BE2C (cell line): Measurements from ENCODE around the gene CTDSPL.

ENCODE experiments used
- DNase-seq: peaks from one replicate; pipeline ENCODE4 v3.0.0-alpha.2; 2020
- H3K27me3 ChIP-seq: fragments of 250-450 bp; sonication (Bioruptor Pico); 2 replicates; pipeline ENCODE4 v1.5.1; 2020; ENCODE audit warnings: mild to moderate bottlenecking
- H3K36me3 ChIP-seq: fragments of 250-450 bp; sonication (Bioruptor Pico); 2 replicates; pipeline ENCODE4 v1.5.1; 2020; ENCODE audit warnings: mild to moderate bottlenecking
- H3K4me1 ChIP-seq: fragments of 250-450 bp; sonication (Bioruptor Pico); 2 replicates; pipeline ENCODE4 v1.5.1; 2020
- H3K4me3 ChIP-seq: 2 replicates; pipeline ENCODE4 v1.5.1; 2011; ENCODE audit warnings: low read depth, low read length
- H3K9me3 ChIP-seq: fragments of 250-450 bp; sonication (Bioruptor Pico); 2 replicates; pipeline ENCODE4 v1.5.1; 2020
- CTCF ChIP-seq: IDR thresholded peaks from 2 replicates; pipeline ENCODE4 v1.5.1; 2012; ENCODE audit warnings: mild to moderate bottlenecking, low read depth, low read length

CTDSPL gene

GRCh38 chr3:37953707-37954394 is 92.2 kb downstream of the CTDSPL start:
- Histone ChIP-seq H3K36me3 (no peaks in the 10 kb centered on the region), H3K27me3 (no peaks in the 10 kb centered on the region), H3K4me3 (no peak overlapping the region), H3K4me1 (no peaks in the 10 kb centered on the region; the same call in 1 of the 2 replicates), H3K9me3 (no peaks in the 10 kb centered on the region)
- no peak for TF ChIP-seq CTCF
- no peak for DNase-seq

DNA sequence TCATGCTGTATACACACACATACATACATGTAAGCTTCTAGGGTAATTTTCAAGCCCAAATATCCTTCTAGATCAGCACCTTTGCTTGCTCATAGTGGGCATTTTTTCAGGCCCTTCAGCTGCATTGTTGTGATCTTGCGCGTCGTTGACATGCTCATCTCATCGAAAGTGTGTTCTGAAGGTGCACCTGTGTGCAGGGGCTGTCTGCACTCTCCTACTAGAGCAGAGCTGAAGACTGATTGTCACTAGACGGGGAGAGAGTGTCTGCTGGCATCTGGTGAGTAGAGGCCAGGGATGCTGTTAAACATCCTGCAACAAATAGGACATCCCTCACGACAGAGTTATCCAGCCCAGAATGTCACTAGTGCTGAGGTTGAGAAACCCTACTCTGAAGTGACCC is 93.2 kb downstream of the CTDSPL start:
- no peaks in the 10 kb centered on the region for H3K27me3 ChIP-seq
- H3K36me3 ChIP-seq: no peaks in the 10 kb centered on the region
- no peak for TF ChIP-seq CTCF
- H3K9me3 ChIP-seq: no peaks in the 10 kb centered on the region
- H3K4me3 ChIP-seq: no peak overlapping the region
- H3K4me1 ChIP-seq: no peaks in the 10 kb centered on the region; the same call in 1 of the 2 replicates
- DNase-seq: no peak

- no peaks in the 10 kb centered on the region for H3K36me3 ChIP-seq
- DNase-seq: no peak
- no peaks in the 10 kb centered on the region; the same call in 1 of the 2 replicates for H3K4me1 ChIP-seq
- H3K9me3 ChIP-seq: no peaks in the 10 kb centered on the region
- H3K4me3 ChIP-seq: no peak overlapping the region
- H3K27me3 ChIP-seq: no peaks in the 10 kb centered on the region
- no peak for TF ChIP-seq CTCF
Observed at GRCh38 chr3:37955918-37956707, 94.4 kb downstream of the CTDSPL start.

DNA sequence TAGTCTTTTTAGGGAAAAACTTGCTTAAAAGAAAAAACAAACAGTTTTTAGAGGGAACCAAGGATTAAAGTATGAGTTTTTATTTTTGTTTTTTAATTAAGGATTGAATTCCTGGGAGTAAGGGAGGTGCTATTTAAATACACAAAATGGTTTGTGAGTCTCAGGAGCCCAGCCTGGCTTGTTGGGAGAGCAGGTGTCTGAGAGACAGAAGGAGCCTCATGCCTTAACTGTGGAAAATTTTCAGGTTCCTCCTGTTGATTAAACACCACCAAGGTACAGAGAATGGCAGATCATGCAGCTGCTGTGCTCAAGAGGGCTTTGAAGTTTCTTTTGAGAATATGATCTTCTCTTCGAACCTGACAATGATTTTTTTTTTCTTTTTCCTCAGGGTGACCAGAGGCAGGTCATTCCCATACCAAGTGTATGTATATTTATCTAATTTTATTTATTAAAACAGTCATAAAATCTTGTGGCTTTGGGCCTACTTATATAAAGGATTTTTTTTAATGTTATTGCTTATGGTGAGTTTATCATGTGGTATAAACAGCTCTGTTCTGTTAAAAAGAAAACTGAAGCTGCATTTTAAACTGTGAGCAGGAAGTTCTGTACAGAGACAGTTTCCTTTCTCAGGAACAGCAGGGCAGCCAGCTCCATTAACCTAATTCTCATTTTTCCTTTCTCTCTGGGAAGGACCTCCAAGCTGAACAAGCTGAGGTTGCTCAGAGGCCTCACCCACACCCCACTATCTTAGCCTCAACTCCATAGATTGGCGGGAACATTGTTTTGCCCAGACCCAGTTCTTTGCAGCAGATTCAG is 95.3 kb downstream of the CTDSPL start:
- no peak for TF ChIP-seq CTCF
- no peak for DNase-seq
- H3K4me1 ChIP-seq: no peaks in the 10 kb centered on the region; the same call in 1 of the 2 replicates
- no peaks in the 10 kb centered on the region for H3K36me3 ChIP-seq
- H3K4me3 ChIP-seq: no peak overlapping the region
- no peaks in the 10 kb centered on the region for H3K9me3 ChIP-seq
- no peaks in the 10 kb centered on the region for H3K27me3 ChIP-seq

DNA sequence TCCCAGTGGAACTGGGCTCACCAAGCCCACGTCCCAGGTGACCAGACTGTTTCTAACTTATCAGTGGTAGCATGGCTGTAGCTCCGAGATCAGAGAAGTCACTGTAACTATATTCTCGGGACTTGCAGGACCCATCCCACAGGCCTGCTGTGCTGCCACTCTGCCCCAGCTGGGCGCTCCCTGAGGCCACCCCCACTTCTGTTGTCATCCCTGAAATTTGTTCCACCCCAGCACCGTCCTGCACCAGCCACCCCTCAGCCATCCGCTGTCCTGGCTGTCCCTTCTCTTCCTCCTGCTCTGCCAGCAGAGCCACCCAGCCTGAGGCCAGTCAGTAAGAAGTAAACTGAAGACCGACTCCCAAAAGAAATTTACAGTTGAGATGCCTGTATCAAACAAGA is 95.9 kb downstream of the CTDSPL start:
- H3K9me3 ChIP-seq: no peaks in the 10 kb centered on the region
- no peak for TF ChIP-seq CTCF
- no peaks in the 10 kb centered on the region for H3K36me3 ChIP-seq
- no peak overlapping the region for H3K4me3 ChIP-seq
- DNase-seq: no peak
- H3K27me3 ChIP-seq: no peaks in the 10 kb centered on the region
- no peaks in the 10 kb centered on the region; the same call in 1 of the 2 replicates for H3K4me1 ChIP-seq
